ENCODE results near the gene RIPPLY1.

RIPPLY1 gene

GRCh38 chrX:106903291-106903824, at the start of gene RIPPLY1:
TSS of gene RIPPLY1 (minus strand) at chrX:106903341. CDS start at chrX:106903287, 54 bp downstream.
- in situ Hi-C loops (cut with MboI; ENCODE audit: low sequenced_read_pairs), result no loop called here

- in situ Hi-C loops (cut with MboI; ENCODE audit: low sequenced_read_pairs), result no loop called here
Measured at GRCh38 chrX:106952538-106952937, 49.4 kb upstream of the RIPPLY1 start.

- in situ Hi-C loops (cut with MboI; ENCODE audit: low sequenced_read_pairs), result no loop called here
Measured at GRCh38 chrX:106952089-106952488, 48.9 kb upstream of the RIPPLY1 start.

GRCh38 chrX:106951230-106951629, 48.1 kb upstream of the RIPPLY1 start:
- in situ Hi-C loops (cut with MboI; ENCODE audit: low sequenced_read_pairs), result no loop called here

- in situ Hi-C loops (cut with MboI; ENCODE audit: low sequenced_read_pairs), result no loop called here
Measured at GRCh38 chrX:106950381-106950780, 47.2 kb upstream of the RIPPLY1 start.

- in situ Hi-C loops (cut with MboI; ENCODE audit: low sequenced_read_pairs), result no loop called here
Measured at GRCh38 chrX:106949366-106949765, 46.2 kb upstream of the RIPPLY1 start.

- in situ Hi-C loops (cut with MboI; ENCODE audit: low sequenced_read_pairs), result no loop called here
Measured at GRCh38 chrX:106948641-106949040, 45.5 kb upstream of the RIPPLY1 start.

GRCh38 chrX:106946464-106946863, 43.3 kb upstream of the RIPPLY1 start:
- in situ Hi-C loops (cut with MboI; ENCODE audit: low sequenced_read_pairs), result no loop called here

GRCh38 chrX:106940068-106940467, 36.9 kb upstream of the RIPPLY1 start:
- in situ Hi-C loops (cut with MboI; ENCODE audit: low sequenced_read_pairs), result no loop called here

GRCh38 chrX:106939566-106939965, 36.4 kb upstream of the RIPPLY1 start:
- in situ Hi-C loops (cut with MboI; ENCODE audit: low sequenced_read_pairs), result no loop called here

- in situ Hi-C loops (cut with MboI; ENCODE audit: low sequenced_read_pairs), result no loop called here
Measured at GRCh38 chrX:106936246-106936645, 33.1 kb upstream of the RIPPLY1 start.

- in situ Hi-C loops (cut with MboI; ENCODE audit: low sequenced_read_pairs), result no loop called here
Measured at GRCh38 chrX:106935175-106935574, 32.0 kb upstream of the RIPPLY1 start.

- in situ Hi-C loops (cut with MboI; ENCODE audit: low sequenced_read_pairs), result no loop called here
Measured at GRCh38 chrX:106933538-106933961, 30.4 kb upstream of the RIPPLY1 start.

GRCh38 chrX:106932960-106933537, 29.9 kb upstream of the RIPPLY1 start:
- in situ Hi-C loops (cut with MboI; ENCODE audit: low sequenced_read_pairs), result no loop called here

GRCh38 chrX:106932492-106932923, 29.4 kb upstream of the RIPPLY1 start:
- in situ Hi-C loops (cut with MboI; ENCODE audit: low sequenced_read_pairs), result no loop called here

GRCh38 chrX:106931831-106932491, 28.8 kb upstream of the RIPPLY1 start:
- in situ Hi-C loops (cut with MboI; ENCODE audit: low sequenced_read_pairs), result no loop called here

GRCh38 chrX:106928227-106928626, 25.1 kb upstream of the RIPPLY1 start:
- in situ Hi-C loops (cut with MboI; ENCODE audit: low sequenced_read_pairs), result no loop called here

- in situ Hi-C loops (cut with MboI; ENCODE audit: low sequenced_read_pairs), result no loop called here
Measured at GRCh38 chrX:106927700-106928099, 24.6 kb upstream of the RIPPLY1 start.

- in situ Hi-C loops (cut with MboI; ENCODE audit: low sequenced_read_pairs), result no loop called here
Measured at GRCh38 chrX:106927023-106927422, 23.9 kb upstream of the RIPPLY1 start.

GRCh38 chrX:106921637-106922036, 18.5 kb upstream of the RIPPLY1 start:
- in situ Hi-C loops (cut with MboI; ENCODE audit: low sequenced_read_pairs), result no loop called here

- in situ Hi-C loops (cut with MboI; ENCODE audit: low sequenced_read_pairs), result no loop called here
Measured at GRCh38 chrX:106919932-106920452, 16.9 kb upstream of the RIPPLY1 start, which contains the start of gene CLDN2. TSS of gene CLDN2 (plus strand) at chrX:106920402. CDS start at chrX:106928229, 7,827 bp downstream.
